ENCODE data around the gene DNAJB8.

The DNAJB8 gene

GRCh38 chr3:128442070-128442469 is 24.6 kb downstream of the DNAJB8 start:
- TF ChIP-seq YY1 (IDR thresholded peaks at IDR 0.05; ENCODE audit: low read depth) = no peak
- no peak for TF ChIP-seq FOXM1 (IDR thresholded peaks at IDR 0.05; ENCODE audit: borderline replicate concordance, low read depth)
- TF ChIP-seq EGR1 (IDR thresholded peaks at IDR 0.05) = no peak
- no peak for TF ChIP-seq TAF1 (IDR thresholded peaks at IDR 0.05; ENCODE audit: low read depth)
- no peak for TF ChIP-seq REST (IDR thresholded peaks at IDR 0.05; ENCODE audit: low read depth)
- no peak for TF ChIP-seq NFIC (IDR thresholded peaks at IDR 0.05)

GRCh38 chr3:128439226-128439625 is 27.5 kb downstream of the DNAJB8 start:
- TF ChIP-seq NFIC (IDR thresholded peaks at IDR 0.05) = no peak
- TF ChIP-seq TEAD4 (IDR thresholded peaks at IDR 0.05) = no peak
- no peak for TF ChIP-seq EGR1 (IDR thresholded peaks at IDR 0.05)
- TF ChIP-seq CEBPB (IDR thresholded peaks at IDR 0.05) = no peak
- TF ChIP-seq YY1 (IDR thresholded peaks at IDR 0.05; ENCODE audit: low read depth) = no peak
- TF ChIP-seq TCF12 (IDR thresholded peaks at IDR 0.05; ENCODE audit: low read depth) = no peak
- no peak for TF ChIP-seq EP300 (IDR thresholded peaks at IDR 0.05; ENCODE audit: borderline replicate concordance)
- no peak for TF ChIP-seq RAD21 (IDR thresholded peaks at IDR 0.05; ENCODE audit: low read depth)
- no peak for TF ChIP-seq CREB1 (IDR thresholded peaks at IDR 0.05; ENCODE audit: low read depth)
- no peak for TF ChIP-seq FOXM1 (IDR thresholded peaks at IDR 0.05; ENCODE audit: borderline replicate concordance, low read depth)
- no peak for TF ChIP-seq REST (IDR thresholded peaks at IDR 0.05; ENCODE audit: low read depth)
- TF ChIP-seq USF1 (IDR thresholded peaks at IDR 0.05) = no peak
- TF ChIP-seq TAF1 (IDR thresholded peaks at IDR 0.05; ENCODE audit: low read depth) = no peak
- no peak for TF ChIP-seq MAX (IDR thresholded peaks at IDR 0.05)
- no peak for TF ChIP-seq ZBTB7A (IDR thresholded peaks at IDR 0.05; ENCODE audit: low read depth)

GRCh38 chr3:128438488-128439072 is 28.1 kb downstream of the DNAJB8 start:
- no peak for TF ChIP-seq TAF1 (IDR thresholded peaks at IDR 0.05; ENCODE audit: low read depth)
- peak; percentile 56 for TF ChIP-seq RAD21 (IDR thresholded peaks at IDR 0.05; ENCODE audit: low read depth)

- TF ChIP-seq TCF12 (IDR thresholded peaks at IDR 0.05; ENCODE audit: low read depth) (no peak), YY1 (IDR thresholded peaks at IDR 0.05; ENCODE audit: low read depth) (no peak), EGR1 (IDR thresholded peaks at IDR 0.05) (no peak), TEAD4 (IDR thresholded peaks at IDR 0.05) (no peak), REST (IDR thresholded peaks at IDR 0.05; ENCODE audit: low read depth) (no peak), TAF1 (IDR thresholded peaks at IDR 0.05; ENCODE audit: low read depth) (no peak), USF1 (IDR thresholded peaks at IDR 0.05) (no peak), FOXM1 (IDR thresholded peaks at IDR 0.05; ENCODE audit: borderline replicate concordance, low read depth) (no peak), NFIC (IDR thresholded peaks at IDR 0.05) (no peak)
Observed at GRCh38 chr3:128436214-128436613, 30.5 kb downstream of the DNAJB8 start.

GRCh38 chr3:128435561-128435960 is 31.1 kb downstream of the DNAJB8 start:
- TF ChIP-seq EP300 (IDR thresholded peaks at IDR 0.05; ENCODE audit: borderline replicate concordance) = no peak
- no peak for TF ChIP-seq TCF12 (IDR thresholded peaks at IDR 0.05; ENCODE audit: low read depth)
- TF ChIP-seq TAF1 (IDR thresholded peaks at IDR 0.05; ENCODE audit: low read depth) = no peak
- no peak for TF ChIP-seq NFIC (IDR thresholded peaks at IDR 0.05)
- no peak for TF ChIP-seq CEBPB (IDR thresholded peaks at IDR 0.05)
- no peak for TF ChIP-seq TEAD4 (IDR thresholded peaks at IDR 0.05)
- no peak for TF ChIP-seq ZBTB7A (IDR thresholded peaks at IDR 0.05; ENCODE audit: low read depth)
- TF ChIP-seq USF1 (IDR thresholded peaks at IDR 0.05) = no peak
- no peak for TF ChIP-seq REST (IDR thresholded peaks at IDR 0.05; ENCODE audit: low read depth)
- TF ChIP-seq RAD21 (IDR thresholded peaks at IDR 0.05; ENCODE audit: low read depth) = no peak
- TF ChIP-seq FOXM1 (IDR thresholded peaks at IDR 0.05; ENCODE audit: borderline replicate concordance, low read depth) = no peak

Data from Ishikawa (cell line).